Activated T-helper 2 cell treated with anti-CD3 and anti-CD28 coated beads, Interferon-gamma antibody, Interleukin-2, Interleukin-4, amounts not matched to agents 10 μg/mL and 5 μg/mL and 100 μg/mL, durations not matched to agents 14 hours and 24 hours and 36 hours (primary cell): Measurements from ENCODE around the gene MIB1. TPM values are rescaled to one million over a fixed set of nuclear protein-coding genes. Genes with fewer than 3 reads are reported as not detected.
A peak's percentile ranks its signal among the peaks of the same experiment; 100 is the strongest.
"Not testable (repeated sequence)": the region's sequence is repeated elsewhere in the genome, so short reads cannot be mapped to it uniquely, and the experiment has no call there.

Source experiments
- DNase-seq: peaks from one replicate; pipeline ENCODE4 v3.0.0; 2021; ENCODE audit warnings: low spot score
- H3K27ac Mint-ChIP-seq: one replicate; pipeline ENCODE4 v1.8.0; 2021; ENCODE audit warnings: mixed read lengths
- H3K27me3 Mint-ChIP-seq: one replicate; pipeline ENCODE4 v1.8.0; 2021; ENCODE audit warnings: low read depth, mixed read lengths
- H3K36me3 Mint-ChIP-seq: one replicate; pipeline ENCODE4 v1.8.0; 2021; ENCODE audit warnings: low read depth, mixed read lengths
- H3K4me1 Mint-ChIP-seq: one replicate; pipeline ENCODE4 v1.8.0; 2021; ENCODE audit warnings: low read depth, mixed read lengths
- H3K4me3 Mint-ChIP-seq: one replicate; pipeline ENCODE4 v1.8.0; 2021; ENCODE audit warnings: low read depth, mild to moderate bottlenecking, moderate library complexity, mixed read lengths
- H3K9me3 Mint-ChIP-seq: one replicate; pipeline ENCODE4 v1.8.0; 2021; ENCODE audit warnings: mixed read lengths
- intact Hi-C: fragments of 100-400 bp; cut with micrococcal nuclease; formaldehyde crosslinking; loops from one replicate; pipeline ENCODE4 v1.15.1; 2023
- total RNA-seq: library from RNA; stranded (reverse); gene quantifications from 2 replicates; pipeline ENCODE4 v1.2.3, GENCODE V29; 2022

Gene MIB1
- total RNA-seq, result 45.0 and 45.7 TPM in 2 replicates

DNA sequence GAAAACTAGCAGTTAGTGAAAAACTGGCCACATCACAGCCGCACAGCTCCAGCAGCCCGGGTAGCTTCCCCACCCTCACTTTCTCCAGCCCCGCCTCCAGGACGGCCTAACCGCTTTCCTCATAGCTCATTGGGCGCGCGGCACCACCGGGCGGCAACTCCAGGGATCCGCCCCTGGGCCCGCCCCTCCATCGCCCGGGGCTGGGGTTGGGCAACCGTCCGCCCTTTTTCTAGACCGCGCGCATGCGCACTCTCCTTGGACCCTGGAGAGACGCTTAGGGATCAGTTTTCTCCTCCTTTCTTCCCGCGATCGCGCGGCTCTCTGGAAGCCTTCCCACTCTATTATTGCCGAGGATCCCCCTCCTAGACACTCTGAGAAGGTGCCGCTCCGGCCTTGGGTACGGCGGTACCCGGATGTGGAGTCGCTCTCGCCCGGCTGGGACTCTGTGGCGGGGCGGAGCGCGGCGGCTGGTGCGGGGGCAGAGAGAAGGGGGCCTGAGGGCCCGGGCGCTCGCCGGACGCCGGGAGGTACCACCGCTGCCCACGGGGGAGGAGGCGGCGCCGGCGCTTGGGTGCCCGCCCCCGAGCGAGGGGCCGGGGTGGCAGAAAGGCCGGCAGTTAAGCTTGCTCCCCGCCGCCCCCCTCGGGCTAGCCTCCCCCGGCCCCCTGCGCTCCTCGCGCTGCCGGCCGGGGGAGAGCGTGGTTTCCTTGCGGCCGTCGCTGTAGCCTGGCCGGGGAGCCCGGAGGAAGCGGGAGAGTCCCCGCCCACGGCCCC is at the start of gene MIB1:
TSS of gene MIB1 (plus strand) at position 255 of the 774 bp plus-strand sequence. CDS start 792 bp downstream, outside the sequence.
- intact Hi-C loops, result loop anchor here (1.0 to 10.0 kb wide), 5 partner anchors 36 to 630 kb away; partner anchors contain the start of genes ABHD3, ESCO1, ROCK1 and SNRPD1
- Mint-ChIP-seq H3K9me3 (peaks cover 24% of the 10 kb centered on the region), H3K27me3 (no peaks in the 10 kb centered on the region), H3K4me3 (peak within 1 kb of the TSS; percentile 96), H3K4me1 (peaks cover 35% of the 10 kb centered on the region), H3K27ac (peak within 1 kb of the TSS; percentile 97), H3K36me3 (peaks cover 28% of the 10 kb centered on the region)
- DNase-seq, result peak; percentile 97

GRCh38 chr18:21693322-21693721 is 47.3 kb upstream of the MIB1 start:
- H3K9me3 Mint-ChIP-seq, result peaks cover 19% of the 10 kb centered on the region
- DNase-seq, result no peak
- H3K4me3 Mint-ChIP-seq, result no peak overlapping the region
- no peak overlapping the region for H3K27ac Mint-ChIP-seq
- peaks cover 8% of the 10 kb centered on the region for H3K4me1 Mint-ChIP-seq
- peaks cover 73% of the 10 kb centered on the region for H3K36me3 Mint-ChIP-seq
- intact Hi-C loops, result no loop called here
- no peaks in the 10 kb centered on the region for H3K27me3 Mint-ChIP-seq

GRCh38 chr18:21700528-21701075 is 40.0 kb upstream of the MIB1 start:
- no peak overlapping the region for H3K27ac Mint-ChIP-seq
- DNase-seq, result no peak
- H3K36me3 Mint-ChIP-seq, result peaks cover 42% of the 10 kb centered on the region
- no peak overlapping the region for H3K4me3 Mint-ChIP-seq
- no peaks in the 10 kb centered on the region for H3K27me3 Mint-ChIP-seq
- H3K4me1 Mint-ChIP-seq, result peaks cover 15% of the 10 kb centered on the region
- intact Hi-C loops, result no loop called here
- no peaks in the 10 kb centered on the region for H3K9me3 Mint-ChIP-seq

- H3K9me3 Mint-ChIP-seq, result no peaks in the 10 kb centered on the region
- DNase-seq, result no peak
- no peaks in the 10 kb centered on the region for H3K27me3 Mint-ChIP-seq
- no peak overlapping the region for H3K27ac Mint-ChIP-seq
- intact Hi-C loops, result loop anchor here (2.0 kb wide), 1 partner anchor 19 kb away; no protein-coding TSS in a partner anchor
- H3K4me1 Mint-ChIP-seq, result peaks cover 15% of the 10 kb centered on the region
- H3K36me3 Mint-ChIP-seq, result peaks cover 40% of the 10 kb centered on the region
- H3K4me3 Mint-ChIP-seq, result no peak overlapping the region
These were observed 39.0 kb upstream of the MIB1 start for GRCh38 chr18:21701621-21702020.

- DNase-seq, result no peak
- Mint-ChIP-seq H3K9me3 (no peaks in the 10 kb centered on the region), H3K27ac (no peak overlapping the region), H3K4me3 (peak overlapping the region; percentile 96), H3K36me3 (peaks cover 39% of the 10 kb centered on the region), H3K27me3 (no peaks in the 10 kb centered on the region), H3K4me1 (peaks cover 15% of the 10 kb centered on the region)
- intact Hi-C loops, result loop anchor here (2.0 kb wide), 1 partner anchor 20 kb away; no protein-coding TSS in a partner anchor
These were observed 38.0 kb upstream of the MIB1 start for GRCh38 chr18:21702602-21703001.

- Mint-ChIP-seq H3K4me1 (peaks cover 15% of the 10 kb centered on the region), H3K27me3 (no peaks in the 10 kb centered on the region), H3K27ac (peak overlapping the region; percentile 89), H3K9me3 (no peaks in the 10 kb centered on the region), H3K4me3 (peak overlapping the region; percentile 96), H3K36me3 (peaks cover 33% of the 10 kb centered on the region)
- intact Hi-C loops, result loop anchor here (2.0 kb wide), 1 partner anchor 21 kb away; no protein-coding TSS in a partner anchor
- DNase-seq, result no peak
These were observed 37.3 kb upstream of the MIB1 start for GRCh38 chr18:21703241-21703820.

DNA sequence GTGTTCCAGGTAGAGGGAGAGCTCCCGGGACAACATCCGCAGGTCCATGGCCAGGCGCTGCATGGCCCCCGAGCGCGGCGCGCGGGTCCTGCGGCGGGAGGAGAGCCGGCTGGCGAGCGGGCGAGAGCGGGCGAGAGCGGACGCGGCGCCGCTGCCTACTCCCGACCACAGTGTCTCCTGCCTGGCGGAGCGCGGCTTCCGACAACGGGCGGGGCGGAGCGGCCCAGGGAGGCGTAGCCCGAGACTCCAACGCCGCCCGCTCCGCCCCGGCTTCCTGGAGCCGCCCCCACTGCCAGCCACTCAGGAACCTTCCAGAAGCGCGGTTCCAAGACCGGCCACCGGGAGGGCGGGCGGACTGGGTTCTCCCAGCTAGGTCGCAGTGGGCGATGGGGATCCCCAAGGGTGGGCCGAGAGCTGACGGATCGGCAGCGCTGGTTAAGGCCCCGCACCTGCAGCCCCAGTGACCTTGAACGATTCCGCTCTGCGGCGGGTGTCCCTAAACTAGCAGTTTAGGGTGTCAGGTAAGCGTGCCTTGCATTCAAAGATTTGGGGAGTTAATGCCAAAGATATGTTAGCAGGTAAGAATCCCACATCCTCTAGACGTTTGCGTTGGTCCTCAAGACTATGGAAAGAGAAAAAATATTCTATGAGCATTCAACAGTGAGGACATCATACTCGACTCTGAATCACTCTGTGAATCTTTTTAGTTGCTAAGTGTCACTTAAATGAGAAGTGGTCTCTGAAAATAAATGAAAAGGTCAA is 35.8 kb upstream of the MIB1 start, which contains the start of gene ABHD3:
TSS of gene ABHD3 (minus strand) at position 172 of the 762 bp plus-strand sequence. CDS start at position 63, 109 bp downstream.
- peaks cover 21% of the 10 kb centered on the region for H3K4me1 Mint-ChIP-seq

DNA sequence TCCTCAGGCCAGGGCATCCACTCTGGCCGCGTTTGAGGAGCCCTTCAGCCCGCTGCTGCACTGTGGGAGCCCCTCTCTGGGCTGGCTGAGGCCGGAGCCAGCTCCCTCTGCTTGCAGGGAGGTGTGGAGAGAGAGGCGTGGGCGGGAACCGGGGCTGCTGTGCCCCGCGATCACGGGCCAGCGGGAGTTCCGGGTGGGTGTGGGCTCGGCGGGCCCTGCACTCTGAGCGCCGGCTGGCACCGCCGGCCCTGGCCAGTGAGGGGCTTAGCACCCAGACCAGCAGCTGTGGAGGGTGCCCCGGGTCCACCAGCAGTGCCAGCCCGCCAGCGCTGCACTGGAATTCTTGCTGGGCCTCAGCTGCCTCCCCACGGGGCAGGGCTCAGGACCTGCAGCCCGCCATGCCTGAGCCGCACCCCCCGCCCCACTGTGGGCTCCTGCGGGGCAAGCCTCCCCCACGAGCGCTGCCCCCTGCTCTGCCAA is 34.2 kb upstream of the MIB1 start:
- peaks cover 15% of the 10 kb centered on the region for H3K36me3 Mint-ChIP-seq
- DNase-seq, result no peak
- H3K4me1 Mint-ChIP-seq, result peaks cover 21% of the 10 kb centered on the region
- H3K9me3 Mint-ChIP-seq, result no peaks in the 10 kb centered on the region
- H3K27ac Mint-ChIP-seq, result no peak overlapping the region
- intact Hi-C loops, result no loop called here
- no peak overlapping the region for H3K4me3 Mint-ChIP-seq
- no peaks in the 10 kb centered on the region for H3K27me3 Mint-ChIP-seq

More for the DNA sequence above, 35.8 kb upstream of the MIB1 start, which contains the start of gene ABHD3:
- Mint-ChIP-seq H3K4me3 (peak within 1 kb of the TSS; percentile 96), H3K36me3 (peaks cover 22% of the 10 kb centered on the region), H3K9me3 (no peaks in the 10 kb centered on the region), H3K27me3 (no peaks in the 10 kb centered on the region), H3K27ac (peak within 1 kb of the TSS; percentile 89)
- peak; percentile 90 for DNase-seq
- intact Hi-C loops, result loop anchor here (1.0 kb wide), 2 partner anchors 36 to 92 kb away; partner anchors contain the start of genes MIB1 and SNRPD1

GRCh38 chr18:21707130-21707529 is 33.5 kb upstream of the MIB1 start:
- H3K27ac Mint-ChIP-seq, intact Hi-C loops, H3K27me3 Mint-ChIP-seq, H3K9me3 Mint-ChIP-seq, DNase-seq, H3K4me3 Mint-ChIP-seq: not testable (repeated sequence)
- peaks cover 21% of the 10 kb centered on the region for H3K4me1 Mint-ChIP-seq
- peaks cover 12% of the 10 kb centered on the region for H3K36me3 Mint-ChIP-seq

DNA sequence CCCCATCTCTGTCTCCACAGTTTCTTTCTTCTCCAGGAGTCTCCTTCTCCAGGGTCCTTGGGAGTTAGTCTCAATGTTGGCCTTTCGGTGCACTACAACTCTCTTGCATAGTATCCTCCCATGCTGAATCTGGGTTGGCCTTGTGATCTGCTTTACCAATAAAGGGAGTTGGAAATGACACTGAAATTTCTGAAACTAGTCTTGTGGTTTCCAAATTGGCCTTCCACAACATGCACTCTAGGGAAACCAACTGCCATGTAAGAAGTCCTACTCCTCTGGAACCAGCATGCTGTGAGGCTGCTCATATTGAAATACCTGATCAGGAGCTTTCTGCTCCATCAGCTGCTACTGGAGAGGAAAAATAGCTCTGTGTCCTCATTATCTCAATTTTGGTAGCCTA is 26.1 kb upstream of the MIB1 start:
- Mint-ChIP-seq H3K36me3 (peaks cover 9% of the 10 kb centered on the region), H3K4me3 (no peak overlapping the region), H3K27ac (no peak overlapping the region), H3K9me3 (peaks cover 23% of the 10 kb centered on the region), H3K4me1 (peaks cover 12% of the 10 kb centered on the region), H3K27me3 (peaks cover 2% of the 10 kb centered on the region)
- intact Hi-C loops, result no loop called here
- no peak for DNase-seq

DNA sequence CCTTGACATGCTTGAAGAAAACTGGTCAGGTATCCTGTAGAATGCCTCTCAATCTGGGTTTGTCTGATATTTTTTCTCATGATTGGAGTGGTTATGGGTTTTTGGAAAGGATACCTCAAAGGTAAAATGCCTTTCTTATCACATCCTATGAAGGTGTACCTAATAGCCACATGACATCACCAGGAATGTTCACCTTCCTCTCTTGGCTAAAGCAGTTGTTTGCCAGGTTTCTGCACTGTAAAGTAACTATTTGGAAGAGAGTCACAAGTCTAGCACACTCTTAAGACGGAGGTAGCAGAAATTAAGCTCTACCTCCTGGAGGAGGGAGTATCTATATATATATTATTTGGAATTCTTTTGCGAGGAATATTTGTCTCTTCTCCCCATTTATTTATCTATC is 17.9 kb upstream of the MIB1 start:
- H3K36me3 Mint-ChIP-seq, result no peaks in the 10 kb centered on the region
- intact Hi-C loops, result no loop called here
- DNase-seq, result no peak

GRCh38 chr18:21725201-21725600 is 15.4 kb upstream of the MIB1 start:
- H3K4me1 Mint-ChIP-seq, result no peaks in the 10 kb centered on the region
- no peaks in the 10 kb centered on the region for H3K9me3 Mint-ChIP-seq
- intact Hi-C loops, result no loop called here
- no peak overlapping the region for H3K27ac Mint-ChIP-seq
- no peak overlapping the region for H3K4me3 Mint-ChIP-seq
- no peaks in the 10 kb centered on the region for H3K36me3 Mint-ChIP-seq
- H3K27me3 Mint-ChIP-seq, result no peaks in the 10 kb centered on the region
- DNase-seq, result no peak

More for the DNA sequence above, 17.9 kb upstream of the MIB1 start:
- Mint-ChIP-seq H3K4me1 (no peaks in the 10 kb centered on the region), H3K27me3 (no peaks in the 10 kb centered on the region), H3K9me3 (peaks cover 1% of the 10 kb centered on the region), H3K4me3 (no peak overlapping the region), H3K27ac (no peak overlapping the region)
